Brain pericyte (primary cell): ENCODE measurements around the gene BRS3.

Experiments used
- DNase-seq: peaks from one replicate; pipeline ENCODE4 v3.0.0-alpha.2; 2012; ENCODE audit warnings: low read depth, low spot score

BRS3 gene

DNA sequence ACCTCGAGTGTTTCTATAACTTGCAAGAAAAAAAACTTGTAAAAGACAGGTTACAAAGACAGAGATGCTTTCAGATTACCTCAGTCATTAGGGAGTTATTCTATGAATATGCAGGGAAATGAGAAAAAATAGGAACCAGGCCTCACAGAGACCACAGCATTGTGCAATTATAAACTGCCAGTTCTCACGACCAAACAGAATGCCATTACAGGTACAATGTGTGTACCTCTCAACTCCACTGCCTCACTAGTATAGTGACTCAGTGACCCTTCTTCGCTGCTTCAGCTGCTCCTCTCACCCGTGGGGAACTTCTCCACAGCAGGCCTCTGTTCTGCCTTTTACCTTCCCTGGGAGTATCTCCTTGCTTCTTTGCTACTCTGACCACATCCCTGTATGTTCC, 7.3 kb downstream of the BRS3 start:
- no peak for DNase-seq

DNA sequence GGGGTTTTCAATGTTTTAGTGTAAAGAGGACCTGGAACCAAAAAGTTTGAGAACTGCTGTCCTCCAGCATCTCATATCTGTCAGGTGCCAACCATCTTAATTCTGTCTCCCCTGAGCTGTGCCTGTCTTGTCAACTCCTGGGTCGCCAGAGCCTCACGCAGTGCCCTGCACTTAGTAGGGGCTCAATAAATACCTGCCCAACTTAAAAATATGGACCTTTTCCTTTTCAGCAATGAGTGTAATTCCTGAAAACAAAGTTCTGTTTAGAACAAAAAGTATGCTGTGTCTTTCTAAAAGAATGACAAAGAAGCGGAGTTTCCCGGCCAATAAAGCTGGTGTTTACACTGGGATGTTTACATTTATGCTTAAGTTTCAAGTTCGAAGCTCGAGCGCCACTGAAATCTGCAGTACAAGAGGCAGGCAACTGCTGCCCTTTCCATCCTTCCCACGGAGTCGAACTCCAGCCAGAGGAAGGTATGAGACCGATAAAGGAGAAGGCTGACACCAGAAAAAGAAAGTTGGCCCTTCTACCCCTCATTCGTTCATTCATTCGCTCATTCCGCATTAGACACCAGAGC, 8.5 kb downstream of the BRS3 start:
- no peak for DNase-seq

DNA sequence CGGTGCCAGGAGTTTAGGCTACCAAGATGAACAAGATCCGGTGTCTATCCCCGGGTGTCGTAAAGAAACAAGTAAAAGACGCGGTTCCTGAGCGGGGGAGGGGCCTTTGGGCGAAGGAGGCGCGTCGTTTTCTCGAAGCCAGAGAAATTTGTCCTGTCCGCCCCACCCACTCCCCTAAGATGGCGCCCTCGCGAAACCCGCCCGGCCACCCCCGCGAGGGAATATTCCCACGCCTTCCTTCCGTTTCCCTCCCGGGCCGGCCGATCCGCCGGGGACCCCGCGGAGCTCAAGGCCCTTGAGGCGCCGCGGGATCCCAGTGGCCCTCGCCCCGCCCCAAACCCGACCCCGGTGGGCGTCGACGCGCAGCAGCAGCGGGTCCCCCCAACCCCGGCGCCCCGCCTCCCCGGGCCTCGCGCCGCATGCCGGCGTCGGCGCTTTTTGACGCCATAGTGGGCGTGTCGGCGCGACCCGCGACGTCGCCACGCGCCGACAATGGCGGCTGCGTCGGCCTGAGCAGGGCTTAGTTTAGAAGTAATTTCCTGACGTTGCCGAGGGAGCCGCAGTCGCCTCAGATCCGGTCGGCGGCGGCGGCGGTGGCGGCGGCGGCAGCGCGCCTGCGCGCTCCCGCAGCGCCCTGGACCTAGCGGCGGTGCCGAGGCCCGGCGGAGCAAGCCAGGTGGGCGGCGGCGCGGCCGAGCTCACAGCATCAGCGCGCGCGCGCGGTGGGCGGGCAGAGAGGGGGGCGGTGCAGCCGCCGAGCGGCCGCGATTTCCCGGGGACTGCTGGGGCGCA, 9.2 kb downstream of the BRS3 start:
- peak; percentile 58 for DNase-seq

DNA sequence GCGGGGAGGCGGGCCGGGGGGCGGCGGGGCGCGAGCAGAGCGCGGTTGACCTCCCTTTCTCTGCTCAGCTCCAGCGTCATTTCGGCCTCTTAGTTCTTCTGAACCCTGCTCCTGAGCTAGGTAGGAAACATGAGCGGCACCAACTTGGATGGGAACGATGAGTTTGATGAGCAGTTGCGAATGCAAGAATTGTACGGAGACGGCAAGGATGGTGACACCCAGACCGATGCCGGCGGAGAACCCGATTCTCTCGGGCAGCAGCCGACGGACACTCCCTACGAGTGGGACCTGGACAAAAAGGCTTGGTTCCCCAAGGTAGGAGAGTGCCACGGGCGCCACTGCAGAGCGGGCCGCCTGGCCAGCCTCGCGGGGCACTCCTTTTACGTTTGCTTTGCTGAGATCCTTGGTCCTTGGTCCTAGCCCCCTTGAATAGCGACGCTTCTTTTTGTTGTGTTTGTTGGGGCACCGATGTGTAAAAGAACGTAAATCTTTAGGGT, 9.9 kb downstream of the BRS3 start, which contains the start of gene HTATSF1:
TSS of gene HTATSF1 (plus strand) at position 37 of the 497 bp plus-strand sequence. CDS start at position 130, 93 bp downstream.
- no peak for DNase-seq

DNA sequence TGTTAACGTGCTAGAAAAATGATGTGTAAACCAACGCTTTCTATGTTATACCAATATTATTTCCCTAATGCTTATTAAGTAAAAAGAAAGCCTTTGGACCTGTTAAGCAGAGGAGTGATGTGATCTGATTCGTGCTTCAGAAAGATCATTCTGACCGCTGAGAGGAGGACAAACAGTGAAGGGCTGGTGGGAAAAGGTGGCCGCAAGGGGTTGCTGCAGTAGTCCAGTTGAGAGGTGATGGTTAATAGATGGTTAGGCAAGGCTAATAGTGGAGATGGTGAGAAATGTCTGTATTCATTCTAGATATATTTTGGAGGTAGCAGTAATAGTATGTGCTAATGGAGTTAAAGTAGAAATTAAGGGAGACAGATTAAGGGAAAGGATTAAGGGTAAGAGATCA, 31.3 kb downstream of the BRS3 start:
- no peak for DNase-seq

DNA sequence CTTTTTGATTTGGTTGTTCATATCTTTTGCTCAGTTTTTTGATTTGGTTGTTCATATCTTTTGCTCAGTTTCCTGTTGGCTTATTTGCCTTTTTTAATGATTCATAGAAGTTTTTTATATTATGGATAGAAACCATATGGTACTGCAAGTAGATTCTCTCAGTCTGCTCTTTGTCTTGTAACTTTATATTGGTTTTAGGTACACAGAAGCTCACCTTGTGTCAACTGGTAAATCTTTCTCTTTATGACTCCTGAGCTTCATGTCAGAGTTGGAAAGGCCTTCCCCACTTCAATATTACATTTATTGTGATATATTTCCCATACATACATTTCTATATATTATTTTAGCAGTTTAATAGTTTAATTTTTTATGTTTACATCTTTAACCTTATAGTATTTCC, 36.0 kb downstream of the BRS3 start:
- DNase-seq = no peak

DNA sequence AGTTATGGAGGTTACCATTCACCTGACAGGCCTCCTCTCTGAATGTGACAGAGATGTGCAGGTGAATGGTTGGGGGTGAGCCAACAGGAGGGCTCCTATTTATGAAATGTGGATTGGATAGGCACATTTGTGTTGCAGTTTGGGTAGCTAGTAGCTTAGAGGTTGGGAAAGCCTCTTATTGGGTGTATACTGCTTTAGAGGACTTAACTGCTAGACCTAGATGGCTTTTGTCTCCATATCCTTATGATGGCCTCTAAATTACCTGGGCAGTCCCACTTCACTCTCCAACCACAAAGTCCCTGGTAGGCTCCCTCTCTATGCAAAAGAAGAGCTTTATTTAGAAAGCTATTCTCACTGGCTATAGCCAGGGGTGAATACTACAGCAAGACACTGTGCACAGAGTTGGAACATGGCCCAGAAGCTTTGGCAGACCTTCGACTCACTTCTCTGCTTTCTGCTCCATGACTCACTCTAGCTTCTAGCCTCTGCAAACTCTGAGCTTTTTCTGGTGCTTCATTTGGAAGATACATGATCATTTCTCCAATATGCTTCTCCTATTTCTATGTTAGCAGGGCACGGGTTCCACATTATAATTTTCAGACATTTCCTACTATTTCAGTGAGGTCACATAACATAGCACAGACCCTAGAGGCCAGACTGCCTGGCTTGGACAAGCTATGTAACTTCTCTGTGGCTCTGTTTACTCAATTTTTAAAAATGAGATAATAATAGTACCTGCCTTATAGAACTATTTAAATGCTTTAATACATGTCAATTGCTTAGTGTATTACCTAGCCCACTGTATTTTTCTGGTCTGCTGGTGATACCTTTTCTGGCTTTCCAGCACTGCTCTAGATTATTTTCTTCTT, 38.2 kb downstream of the BRS3 start:
- DNase-seq = peak; percentile 18

DNA sequence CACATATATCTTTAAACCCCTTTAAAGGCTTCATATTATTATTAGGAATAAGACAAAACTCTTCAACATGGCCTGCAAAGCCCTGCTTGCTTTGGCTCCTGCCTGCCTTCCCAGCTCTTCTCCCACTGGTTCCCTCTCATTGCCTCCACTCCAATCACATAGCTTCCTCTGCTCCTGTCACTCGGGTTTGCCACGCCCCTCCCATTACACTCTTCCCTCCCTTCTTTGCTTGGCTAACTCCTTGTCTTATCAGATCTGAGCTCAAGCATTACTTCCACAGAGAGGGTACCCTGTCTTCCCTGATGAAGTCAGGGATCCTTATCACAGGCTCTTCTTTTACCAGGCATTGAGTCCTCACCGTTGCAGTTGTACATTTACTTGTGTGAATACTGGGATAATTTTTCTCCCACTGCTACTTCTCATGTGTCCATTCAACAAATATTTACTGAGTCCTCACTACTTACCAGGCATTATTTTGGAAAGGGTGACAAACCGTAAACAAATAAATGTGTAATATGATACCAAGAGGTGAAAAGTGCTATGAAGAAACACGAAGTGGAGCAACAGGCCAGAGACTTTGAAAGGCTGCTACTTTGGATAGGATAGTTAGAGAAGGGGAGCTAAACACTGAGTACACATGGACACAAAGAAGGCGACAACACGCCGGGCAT, 41.0 kb downstream of the BRS3 start:
- DNase-seq = no peak

DNA sequence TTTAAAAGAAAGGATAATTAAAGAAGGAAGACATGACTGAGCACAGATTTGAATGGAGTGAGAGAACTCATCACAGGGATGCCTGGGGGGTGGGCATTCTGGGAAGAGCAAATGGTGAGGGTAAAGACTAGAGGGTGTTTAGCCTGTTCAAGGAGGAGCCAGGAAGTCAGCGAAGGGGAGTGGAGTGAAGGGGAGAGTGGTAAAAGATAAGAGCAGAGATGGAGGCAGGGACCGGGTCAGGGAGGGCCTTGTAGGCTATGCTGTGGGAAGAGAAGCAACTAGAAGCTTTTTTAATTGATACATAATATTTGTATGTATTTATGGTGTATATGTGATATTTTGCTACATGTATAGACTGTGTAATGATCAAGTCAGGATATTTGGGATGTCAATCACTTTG, 42.0 kb downstream of the BRS3 start:
- no peak for DNase-seq

DNA sequence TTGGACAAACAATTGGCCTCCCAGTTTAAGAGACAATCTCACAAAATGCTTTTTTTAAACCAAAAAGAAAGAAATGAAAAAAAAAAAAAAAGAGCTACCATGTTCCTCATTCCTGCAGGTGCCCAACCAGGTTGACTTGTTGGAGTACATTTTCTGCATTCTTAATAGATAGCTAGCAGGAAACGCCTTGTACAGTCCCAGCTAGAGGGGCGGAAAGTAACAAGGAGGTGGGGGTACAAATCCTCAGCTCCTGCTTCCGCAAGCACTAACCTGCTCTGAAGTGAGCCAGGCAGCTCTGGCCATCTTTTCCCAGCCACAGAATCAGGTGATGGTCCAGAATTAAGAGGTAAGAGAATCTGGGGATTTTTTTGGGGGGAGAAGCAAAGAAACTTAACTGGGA, 44.2 kb downstream of the BRS3 start, which contains the start of gene VGLL1:
TSS of gene VGLL1 (plus strand) at position 265 of the 400 bp plus-strand sequence. CDS start 3,806 bp downstream, outside the sequence.
- no peak for DNase-seq

DNA sequence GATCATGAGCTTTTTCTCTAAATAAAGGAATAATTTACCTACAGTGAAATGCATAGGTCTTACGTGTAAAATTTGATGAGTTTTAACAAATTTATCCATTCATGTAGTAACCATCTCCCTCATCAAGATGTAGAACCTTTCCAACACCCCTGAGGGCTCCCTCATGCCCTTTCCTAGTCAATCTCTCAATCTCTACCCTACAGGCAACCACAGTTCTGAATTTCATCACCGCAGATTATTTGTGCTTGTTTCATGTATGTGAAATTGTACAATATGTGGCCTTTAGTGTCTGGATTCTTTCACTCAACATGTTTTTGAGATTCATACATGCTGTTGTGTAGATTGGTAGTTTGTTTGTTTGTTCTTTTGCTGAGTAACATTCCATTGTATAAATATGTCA, 46.4 kb downstream of the BRS3 start:
- DNase-seq = no peak

DNA sequence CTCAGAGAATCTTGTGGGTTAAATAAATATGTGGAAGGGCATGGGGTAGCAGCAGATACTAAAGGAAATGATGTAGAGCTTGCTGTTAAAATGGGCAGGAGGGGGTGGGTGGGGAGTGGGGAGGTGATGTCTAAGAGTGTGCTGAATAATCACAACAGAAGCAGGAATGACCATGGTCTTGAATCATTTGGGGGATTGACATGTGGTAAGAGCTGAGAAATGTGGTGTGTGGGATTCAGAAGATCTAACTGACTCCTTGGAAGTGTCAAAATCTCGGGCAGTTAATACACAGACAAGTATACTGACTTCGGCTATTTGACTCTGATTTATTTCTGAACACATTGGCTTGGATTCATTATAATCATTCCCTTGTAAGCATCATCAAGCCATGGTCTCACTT, 51.1 kb downstream of the BRS3 start:
- DNase-seq = no peak

DNA sequence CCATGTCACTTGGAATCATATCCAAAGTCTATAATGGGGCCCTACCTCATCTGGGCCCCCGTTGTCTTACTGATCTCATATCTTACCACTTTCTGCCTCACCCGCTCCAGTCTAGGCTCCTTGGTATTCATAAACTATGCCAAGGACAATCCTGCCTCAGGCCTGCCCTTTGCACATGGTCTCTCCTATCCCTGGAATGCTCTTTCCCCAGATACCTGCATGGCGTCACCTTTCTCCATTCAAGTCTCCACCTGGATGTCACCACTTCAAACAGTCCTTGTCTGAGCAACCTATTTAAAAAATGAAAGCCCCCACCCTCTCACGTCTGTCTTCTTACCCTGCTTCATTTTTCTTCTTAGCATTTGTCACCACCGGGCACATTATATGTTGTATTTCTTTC, 52.5 kb downstream of the BRS3 start:
- no peak for DNase-seq

DNA sequence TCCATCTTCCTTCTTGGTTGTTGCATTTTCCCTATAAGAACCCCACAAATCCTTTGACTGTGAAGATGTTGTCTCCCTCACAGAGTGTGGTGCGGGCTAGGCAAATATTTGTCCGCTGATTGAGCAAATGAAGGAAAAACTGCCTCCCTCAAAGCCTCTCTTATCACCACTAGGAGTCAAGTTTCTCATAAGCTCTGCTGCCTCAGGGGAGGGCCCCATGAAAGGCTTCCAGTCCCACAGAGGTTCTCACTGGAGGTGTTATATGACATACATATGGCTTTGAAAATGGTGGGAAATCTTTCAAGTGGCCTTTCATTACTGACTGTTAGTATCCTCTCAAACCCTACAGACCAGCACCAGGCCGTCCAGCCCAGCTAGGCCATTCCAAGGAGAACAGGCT, 53.5 kb downstream of the BRS3 start:
- no peak for DNase-seq

DNA sequence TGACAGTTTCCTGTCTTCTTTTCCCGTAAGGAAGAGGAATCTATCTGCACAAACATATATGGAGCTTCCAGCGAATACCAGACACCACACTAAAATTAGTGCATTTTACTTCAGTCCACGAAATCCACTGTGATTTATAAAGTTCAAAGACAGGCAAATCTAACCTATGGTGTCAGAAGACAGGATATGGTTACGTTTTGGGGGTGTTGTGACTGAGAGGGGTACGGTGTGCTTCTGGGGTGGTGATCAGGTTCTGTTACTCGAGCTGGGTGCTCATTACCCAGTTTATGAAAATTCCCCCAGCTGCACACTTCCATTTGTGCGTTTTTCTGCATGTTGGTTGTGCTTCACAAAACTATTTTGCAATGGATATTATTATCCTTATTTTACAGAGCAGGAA, 54.5 kb downstream of the BRS3 start:
- DNase-seq = no peak
